ENCODE data around the gene ITPR1.
A peak's percentile ranks its signal among the peaks of the same experiment; 100 is the strongest.

The ITPR1 gene

GRCh38 chr3:4655145-4656045 lies 162.2 kb downstream of the ITPR1 start:
- DNase-seq, result no peak

- DNase-seq, result peak; percentile 69
These were observed 162.9 kb downstream of the ITPR1 start for GRCh38 chr3:4656059-4656458.

GRCh38 chr3:4656626-4657328 lies 163.6 kb downstream of the ITPR1 start:
- DNase-seq, result no peak

GRCh38 chr3:4660936-4661335 lies 167.8 kb downstream of the ITPR1 start:
- DNase-seq, result no peak

- no peak for DNase-seq
These were observed 171.3 kb downstream of the ITPR1 start for GRCh38 chr3:4664412-4664811.

GRCh38 chr3:4665197-4665596 lies 172.0 kb downstream of the ITPR1 start:
- no peak for DNase-seq

GRCh38 chr3:4666071-4666470 lies 172.9 kb downstream of the ITPR1 start:
- no peak for DNase-seq

GRCh38 chr3:4670352-4670751 lies 177.2 kb downstream of the ITPR1 start:
- peak; percentile 5 for DNase-seq

- DNase-seq, result no peak
These were observed 179.7 kb downstream of the ITPR1 start for GRCh38 chr3:4672725-4673275.

- no peak for DNase-seq
These were observed 181.1 kb downstream of the ITPR1 start for GRCh38 chr3:4674216-4674615.

- no peak for DNase-seq
These were observed 182.6 kb downstream of the ITPR1 start for GRCh38 chr3:4675704-4676103.

- DNase-seq, result no peak
These were observed 185.2 kb downstream of the ITPR1 start for GRCh38 chr3:4678320-4678719.

GRCh38 chr3:4680227-4680691 lies 187.1 kb downstream of the ITPR1 start:
- no peak for DNase-seq

GRCh38 chr3:4680871-4681300 lies 187.7 kb downstream of the ITPR1 start:
- DNase-seq, result no peak

GRCh38 chr3:4681301-4681700 lies 188.2 kb downstream of the ITPR1 start:
- no peak for DNase-seq

GRCh38 chr3:4684117-4684516 lies 191.0 kb downstream of the ITPR1 start:
- no peak for DNase-seq

- DNase-seq, result no peak
These were observed 191.8 kb downstream of the ITPR1 start for GRCh38 chr3:4684976-4685375.

- DNase-seq, result no peak
These were observed 192.7 kb downstream of the ITPR1 start for GRCh38 chr3:4685673-4686345.

GRCh38 chr3:4686619-4687018 lies 193.5 kb downstream of the ITPR1 start:
- DNase-seq, result no peak

GRCh38 chr3:4687167-4687566 lies 194.0 kb downstream of the ITPR1 start:
- peak; percentile 56 for DNase-seq

GRCh38 chr3:4687596-4687995 lies 194.4 kb downstream of the ITPR1 start:
- DNase-seq, result no peak

- DNase-seq, result no peak
These were observed 195.3 kb downstream of the ITPR1 start for GRCh38 chr3:4688411-4688810.

- DNase-seq, result no peak
These were observed 195.9 kb downstream of the ITPR1 start for GRCh38 chr3:4689021-4689420.
